Fibroblast of skin of abdomen (primary cell): ENCODE measurements around the gene ARID5B.
"Not testable (repeated sequence)": the region's sequence is repeated elsewhere in the genome, so short reads cannot be mapped to it uniquely, and the experiment has no call there.

ENCODE experiments used
- DNase-seq: peaks from one replicate; pipeline ENCODE4 v3.0.0-alpha.2; 2013

Gene ARID5B

GRCh38 chr10:61970182-61971002 lies 68.9 kb downstream of the ARID5B start:
- peak; percentile 72 for DNase-seq

GRCh38 chr10:61971003-61971325 lies 69.5 kb downstream of the ARID5B start:
- peak; percentile 60 for DNase-seq

- DNase-seq, result no peak
These were observed 71.7 kb downstream of the ARID5B start for GRCh38 chr10:61973169-61973568.

GRCh38 chr10:61973906-61974305 lies 72.4 kb downstream of the ARID5B start:
- peak; percentile 20 for DNase-seq

GRCh38 chr10:61974601-61975390 lies 73.3 kb downstream of the ARID5B start:
- peak; percentile 76 for DNase-seq

- DNase-seq, result peak; percentile 81
These were observed 74.0 kb downstream of the ARID5B start for GRCh38 chr10:61975391-61975932.

GRCh38 chr10:61976951-61977721 lies 75.6 kb downstream of the ARID5B start:
- DNase-seq, result not testable (repeated sequence)

GRCh38 chr10:61978965-61979364 lies 77.5 kb downstream of the ARID5B start:
- no peak for DNase-seq

GRCh38 chr10:61981460-61981859 lies 80.0 kb downstream of the ARID5B start:
- no peak for DNase-seq

GRCh38 chr10:61983255-61983654 lies 81.8 kb downstream of the ARID5B start:
- no peak for DNase-seq

- DNase-seq, result no peak
These were observed 83.4 kb downstream of the ARID5B start for GRCh38 chr10:61984803-61985418.

- no peak for DNase-seq
These were observed 84.2 kb downstream of the ARID5B start for GRCh38 chr10:61985715-61986114.

- no peak for DNase-seq
These were observed 84.9 kb downstream of the ARID5B start for GRCh38 chr10:61986382-61986781.

- no peak for DNase-seq
These were observed 85.4 kb downstream of the ARID5B start for GRCh38 chr10:61986788-61987492.

- DNase-seq, result no peak
These were observed 86.0 kb downstream of the ARID5B start for GRCh38 chr10:61987537-61987936.

GRCh38 chr10:61987951-61988379 lies 86.5 kb downstream of the ARID5B start:
- DNase-seq, result no peak

- DNase-seq, result peak; percentile 13
These were observed 88.7 kb downstream of the ARID5B start for GRCh38 chr10:61989995-61990760.

- DNase-seq, result peak; percentile 27
These were observed 89.2 kb downstream of the ARID5B start for GRCh38 chr10:61990761-61991135.

GRCh38 chr10:61991166-61991565 lies 89.7 kb downstream of the ARID5B start:
- no peak for DNase-seq

- no peak for DNase-seq
These were observed 90.6 kb downstream of the ARID5B start for GRCh38 chr10:61992059-61992460.
